HepG2 (cell line): ENCODE results near the gene RNF8. TPM values are rescaled to one million over a fixed set of nuclear protein-coding genes. Genes with fewer than 3 reads are reported as not detected.

Experiments used
- AGO2 ChIP-seq: fragments of 200-400 bp; formaldehyde crosslinking; optimal IDR thresholded peaks from 2 replicates; pipeline ENCODE3; 2017; ENCODE audit warnings: mild to moderate bottlenecking, low read depth, low read length, moderate library complexity
- CBFB ChIP-seq: sonication (generic); formaldehyde crosslinking; IDR thresholded peaks from 2 replicates; pipeline ENCODE4 v1.4.0; 2020; ENCODE audit warnings: missing genetic modification reagents
- CCAR2 ChIP-seq: fragments of 200-400 bp; formaldehyde crosslinking; optimal IDR thresholded peaks from 2 replicates; pipeline ENCODE3; 2018; ENCODE audit warnings: low read depth, mild to moderate bottlenecking, low read length, moderate library complexity
- CCDC6 ChIP-seq: sonication (generic); formaldehyde crosslinking; IDR thresholded peaks from 2 replicates; pipeline ENCODE4 v1.8.1; 2022; ENCODE audit warnings: mild to moderate bottlenecking, missing genetic modification reagents, moderate library complexity
- EP300 ChIP-seq, 3 experiments: sonication (generic) in 1 of 3; formaldehyde crosslinking in 1 of 3; IDR thresholded peaks; 2 replicates each; pipeline versions ENCODE4 v1.5.1 to v1.6.1; 2011 to 2020; ENCODE audit warnings: low read depth in 2 of 3, low read length in 2 of 3, borderline replicate concordance in 1 of 3, improper control_type of control experiment in 1 of 3, mild to moderate bottlenecking in 1 of 3, missing genetic modification reagents in 1 of 3, moderate library complexity in 1 of 3
- FOSL2 ChIP-seq: sonication (generic); formaldehyde crosslinking; IDR thresholded peaks from 2 replicates; pipeline ENCODE4 v1.4.0; 2020; ENCODE audit warnings: missing genetic modification reagents
- HNRNPLL ChIP-seq: fragments of 200-400 bp; formaldehyde crosslinking; IDR thresholded peaks from 2 replicates; pipeline ENCODE4 v1.6.1; 2017; ENCODE audit warnings: mild to moderate bottlenecking, low read depth, low read length; ENCODE audit not compliant: poor library complexity, severe bottlenecking
- IRF2 ChIP-seq: IDR thresholded peaks from 2 replicates; pipeline ENCODE4 v1.6.1; 2018; ENCODE audit warnings: missing genetic modification reagents, missing compliant biosample characterization
- KLF11 ChIP-seq: IDR thresholded peaks from 2 replicates; pipeline ENCODE4 v1.6.1; 2016; ENCODE audit warnings: missing compliant biosample characterization
- KMT2A ChIP-seq: sonication (generic); formaldehyde crosslinking; IDR thresholded peaks from 2 replicates; pipeline ENCODE4 v1.4.0; 2020; ENCODE audit warnings: missing genetic modification reagents
- MXD3 ChIP-seq: IDR thresholded peaks from 2 replicates; pipeline ENCODE4 v1.6.1; 2016; ENCODE audit warnings: mild to moderate bottlenecking, missing biosample characterization, missing genetic modification reagents
- NFYC ChIP-seq: IDR thresholded peaks from 2 replicates; pipeline ENCODE4 v1.6.1; 2016; ENCODE audit warnings: missing genetic modification reagents, missing compliant biosample characterization
- NRL ChIP-seq: sonication (generic); formaldehyde crosslinking; IDR thresholded peaks from 2 replicates; pipeline ENCODE4 v1.5.0; 2020; ENCODE audit warnings: missing genetic modification reagents, mild to moderate bottlenecking, moderate library complexity, borderline replicate concordance
- PHF5A ChIP-seq: IDR thresholded peaks from one replicate; pipeline ENCODE4 v1.6.1; 2018; ENCODE audit warnings: low read depth, missing genetic modification reagents; ENCODE audit not compliant: unreplicated experiment
- SIX1 ChIP-seq: sonication (generic); formaldehyde crosslinking; IDR thresholded peaks from 2 replicates; pipeline ENCODE4 v1.4.0; 2020; ENCODE audit warnings: missing genetic modification reagents, borderline replicate concordance
- SMC3 ChIP-seq: IDR thresholded peaks from 2 replicates; pipeline ENCODE4 v1.6.1; 2011; ENCODE audit warnings: low read length, improper control_type of control experiment
- SRSF9 ChIP-seq: fragments of 200-400 bp; formaldehyde crosslinking; IDR thresholded peaks from 2 replicates; pipeline ENCODE4 v1.6.1; 2018; ENCODE audit warnings: borderline replicate concordance, mild to moderate bottlenecking, low read depth, low read length; ENCODE audit not compliant: insufficient read depth, poor library complexity, severe bottlenecking
- XBP1 ChIP-seq: sonication (generic); formaldehyde crosslinking; IDR thresholded peaks from 2 replicates; pipeline ENCODE4 v1.5.0; 2020; ENCODE audit warnings: missing genetic modification reagents
- XRCC5 ChIP-seq: fragments of 200-400 bp; formaldehyde crosslinking; optimal IDR thresholded peaks from 2 replicates; pipeline ENCODE3; 2017; ENCODE audit warnings: mild to moderate bottlenecking, low read length
- ZKSCAN1 ChIP-seq: fragments of 150-350 bp; IDR thresholded peaks from 2 replicates; pipeline ENCODE4 v1.6.1; 2014; ENCODE audit warnings: low read length
- ZNF34 ChIP-seq: sonication (generic); formaldehyde crosslinking; IDR thresholded peaks from 2 replicates; pipeline ENCODE4 v1.4.0; 2020; ENCODE audit warnings: mild to moderate bottlenecking, missing genetic modification reagents, borderline replicate concordance
- ZNF547 ChIP-seq: sonication (generic); formaldehyde crosslinking; IDR thresholded peaks from 2 replicates; pipeline ENCODE4 v1.5.1; 2020; ENCODE audit warnings: mild to moderate bottlenecking, missing genetic modification reagents
- ZNF598 ChIP-seq: sonication (generic); formaldehyde crosslinking; IDR thresholded peaks from 2 replicates; pipeline ENCODE4 v1.5.1; 2020; ENCODE audit warnings: mild to moderate bottlenecking, missing genetic modification reagents, borderline replicate concordance
- ZNF761 ChIP-seq: sonication (generic); formaldehyde crosslinking; conservative IDR thresholded peaks from 2 replicates; pipeline ENCODE4 v1.4.0; 2020; ENCODE audit warnings: mild to moderate bottlenecking, missing genetic modification reagents
- ZNF772 ChIP-seq: sonication (generic); formaldehyde crosslinking; IDR thresholded peaks from 2 replicates; pipeline ENCODE4 v1.5.0; 2020; ENCODE audit warnings: mild to moderate bottlenecking, missing genetic modification reagents
- polyA plus RNA-seq, 8 experiments: library from polyadenylated mRNA; depleted of rRNA in 3 of 8; stranded (reverse) in 7 of 8; unstranded in 1 of 8; fragments of >200 nt; fragmentation: Illumina TruSeq in 4 of 8; extraction: Trizol in 4 of 8; gene quantifications; 2 replicates each; pipeline versions ENCODE4 v1.2.1 to v1.2.3, GENCODE V29; 2011 to 2016; ENCODE audit warnings: low read depth in 4 of 8, missing spikeins in 1 of 8, mixed read lengths in 1 of 8; ENCODE audit not compliant: insufficient read depth in 1 of 8
- total RNA-seq, 5 experiments: library from RNA; depleted of rRNA; stranded (reverse); fragments of >200 nt; fragmentation: Illumina TruSeq; extraction: Trizol; gene quantifications; 2 replicates each; pipeline ENCODE4 v1.2.3, GENCODE V29; 2016; ENCODE audit warnings: low read depth in 1 of 5
- TF ChIP-seq, protein P1 (sequence below): sonication (generic); formaldehyde crosslinking; IDR thresholded peaks from 2 replicates; pipeline ENCODE4 v1.4.0; 2020; ENCODE audit warnings: missing genetic modification reagents
- TF ChIP-seq, protein P2 (sequence below): sonication (generic); formaldehyde crosslinking; IDR thresholded peaks from 2 replicates; pipeline ENCODE4 v1.8.0; 2022; ENCODE audit warnings: mild to moderate bottlenecking, missing genetic modification reagents, borderline replicate concordance

RNF8 gene
- total and polyA plus RNA-seq, 2 of the 13 experiments (the other 11 are each of a cell fraction or from before 2014, with no cell fraction given): 21.8 to 47.6 TPM

- TF ChIP-seq, protein P1, sequence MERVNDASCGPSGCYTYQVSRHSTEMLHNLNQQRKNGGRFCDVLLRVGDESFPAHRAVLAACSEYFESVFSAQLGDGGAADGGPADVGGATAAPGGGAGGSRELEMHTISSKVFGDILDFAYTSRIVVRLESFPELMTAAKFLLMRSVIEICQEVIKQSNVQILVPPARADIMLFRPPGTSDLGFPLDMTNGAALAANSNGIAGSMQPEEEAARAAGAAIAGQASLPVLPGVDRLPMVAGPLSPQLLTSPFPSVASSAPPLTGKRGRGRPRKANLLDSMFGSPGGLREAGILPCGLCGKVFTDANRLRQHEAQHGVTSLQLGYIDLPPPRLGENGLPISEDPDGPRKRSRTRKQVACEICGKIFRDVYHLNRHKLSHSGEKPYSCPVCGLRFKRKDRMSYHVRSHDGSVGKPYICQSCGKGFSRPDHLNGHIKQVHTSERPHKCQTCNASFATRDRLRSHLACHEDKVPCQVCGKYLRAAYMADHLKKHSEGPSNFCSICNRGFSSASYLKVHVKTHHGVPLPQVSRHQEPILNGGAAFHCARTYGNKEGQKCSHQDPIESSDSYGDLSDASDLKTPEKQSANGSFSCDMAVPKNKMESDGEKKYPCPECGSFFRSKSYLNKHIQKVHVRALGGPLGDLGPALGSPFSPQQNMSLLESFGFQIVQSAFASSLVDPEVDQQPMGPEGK: peak; percentile 75
- TF ChIP-seq ZNF761 (CRISPR knock-in tag): peak; percentile 89
- TF ChIP-seq AGO2: peak; percentile 54
- TF ChIP-seq MXD3 (CRISPR knock-in tag): peak; percentile 79
- no peak for TF ChIP-seq ZNF34
- TF ChIP-seq SIX1 (CRISPR knock-in tag): no peak
- no peak for TF ChIP-seq SMC3
- peak; percentile 84; the same call in 1 of the 2 replicates for TF ChIP-seq ZNF598 (CRISPR knock-in tag)
- peak; percentile 97 for TF ChIP-seq KMT2A (CRISPR knock-in tag)
- TF ChIP-seq XBP1 (CRISPR knock-in tag): no peak
- peak; percentile 85 for TF ChIP-seq ZNF772 (CRISPR knock-in tag)
- no peak for TF ChIP-seq CCAR2
- TF ChIP-seq HNRNPLL: peak; percentile 75
- TF ChIP-seq EP300 (IDR thresholded peaks at IDR 0.05; ENCODE audit: low read depth in 2 of 2, low read length in 2 of 2): peak; percentile 4 to 56; a peak in 1 of 4 replicates
- no peak; the same call in 1 of the 2 replicates for TF ChIP-seq EP300 (CRISPR knock-in tag; IDR thresholded peaks at IDR 0.05; ENCODE audit: borderline replicate concordance)
- TF ChIP-seq, protein P2, sequence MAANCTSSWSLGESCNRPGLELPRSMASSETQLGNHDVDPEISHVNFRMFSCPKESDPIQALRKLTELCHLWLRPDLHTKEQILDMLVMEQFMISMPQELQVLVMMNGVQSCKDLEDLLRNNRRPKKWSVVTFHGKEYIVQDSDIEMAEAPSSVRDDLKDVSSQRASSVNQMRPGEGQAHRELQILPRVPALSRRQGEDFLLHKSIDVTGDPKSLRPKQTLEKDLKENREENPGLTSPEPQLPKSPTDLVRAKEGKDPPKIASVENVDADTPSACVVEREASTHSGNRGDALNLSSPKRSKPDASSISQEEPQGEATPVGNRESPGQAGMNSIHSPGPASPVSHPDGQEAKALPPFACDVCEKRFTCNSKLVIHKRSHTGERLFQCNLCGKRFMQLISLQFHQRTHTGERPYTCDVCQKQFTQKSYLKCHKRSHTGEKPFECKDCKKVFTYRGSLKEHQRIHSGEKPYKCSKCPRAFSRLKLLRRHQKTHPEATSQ (CRISPR knock-in tag): peak; percentile 90; the same call in 1 of the 2 replicates
- TF ChIP-seq ZKSCAN1: peak; percentile 34; the same call in 1 of the 2 replicates
- TF ChIP-seq XRCC5: peak; percentile 60
- TF ChIP-seq PHF5A: no peak
- peak; percentile 63; the same call in 1 of the 2 replicates for TF ChIP-seq NRL (CRISPR knock-in tag)
- TF ChIP-seq FOSL2 (CRISPR knock-in tag): peak; percentile 63
- TF ChIP-seq CCDC6 (CRISPR knock-in tag): peak; percentile 93; the same call in 1 of the 2 replicates
- no peak for TF ChIP-seq SRSF9
- TF ChIP-seq CBFB (CRISPR knock-in tag): peak; percentile 93
- TF ChIP-seq IRF2 (CRISPR knock-in tag): peak; percentile 94
- TF ChIP-seq ZNF547 (CRISPR knock-in tag): peak; percentile 88
- TF ChIP-seq NFYC (CRISPR knock-in tag): peak; percentile 23; the same call in 1 of the 2 replicates
- TF ChIP-seq KLF11: peak; percentile 80
Measured at GRCh38 chr6:37432916-37433656, 79.3 kb downstream of the RNF8 start, which contains the start of gene CMTR1 (continued).
